ENCODE data around the gene MAPK11.

The MAPK11 gene

GRCh38 chr22:50226875-50227165 is 43.4 kb downstream of the MAPK11 start:
- Histone ChIP-seq H4K8ac (ENCODE audit: low read length) (no peak overlapping the region), H3K4me3 (ENCODE audit: insufficient read depth in 1 of 2, low read depth in 1 of 2, low read length in 2 of 2) (no peak overlapping the region), H3K18ac (ENCODE audit: low read depth in 1 of 2, low read length in 2 of 2) (no peak overlapping the region), H3K27ac (ENCODE audit: low read length, poor library complexity, severe bottlenecking) (no peak overlapping the region), H3K9me3 (ENCODE audit: control insufficient read depth, low read length) (no peaks in the 10 kb centered on the region), H3K36me3 (ENCODE audit: control insufficient read depth in 1 of 2, insufficient read depth in 2 of 2, low read depth in 1 of 2, low read length in 2 of 2) (peaks cover 56 to 83% of the 10 kb centered on the region in 2 experiments), H3K9ac (ENCODE audit: low read length) (no peak overlapping the region), H3K4me2 (ENCODE audit: low read length, poor library complexity, severe bottlenecking) (no peak overlapping the region), H2BK5ac (ENCODE audit: low read depth, low read length, poor library complexity, severe bottlenecking) (no peak overlapping the region), H3K23ac (ENCODE audit: low read length in 2 of 2) (no peak overlapping the region), H3K14ac (ENCODE audit: low read length in 2 of 2) (no peak overlapping the region), H2AK5ac (ENCODE audit: low read length, severe bottlenecking) (no peak overlapping the region), H3K79me1 (replicated peaks; ENCODE audit: low read length, poor library complexity, severe bottlenecking) (peaks cover 34% of the 10 kb centered on the region), H2BK15ac (ENCODE audit: low read depth, poor library complexity, severe bottlenecking) (no peak overlapping the region), H2BK120ac (ENCODE audit: low read depth, low read length) (no peak overlapping the region), H4K91ac (ENCODE audit: low read length) (no peak overlapping the region), H2BK12ac (ENCODE audit: low read length in 2 of 2) (no peak overlapping the region), H3K4ac (ENCODE audit: low read depth in 1 of 2, low read length in 2 of 2) (no peak overlapping the region), H2AFZ (ENCODE audit: low read depth, low read length) (no peak overlapping the region), H3K27me3 (ENCODE audit: control insufficient read depth in 1 of 2, insufficient read depth in 1 of 2, low read length in 2 of 2) (no peaks in the 10 kb centered on the region), H3K4me1 (ENCODE audit: control insufficient read depth, insufficient read depth, low read depth, low read length) (peaks cover 2% of the 10 kb centered on the region)
- no peak for DNase-seq
- 98% methylated on average over 18 of the region's 18 CpGs for whole genome bisulfite sequencing

DNA sequence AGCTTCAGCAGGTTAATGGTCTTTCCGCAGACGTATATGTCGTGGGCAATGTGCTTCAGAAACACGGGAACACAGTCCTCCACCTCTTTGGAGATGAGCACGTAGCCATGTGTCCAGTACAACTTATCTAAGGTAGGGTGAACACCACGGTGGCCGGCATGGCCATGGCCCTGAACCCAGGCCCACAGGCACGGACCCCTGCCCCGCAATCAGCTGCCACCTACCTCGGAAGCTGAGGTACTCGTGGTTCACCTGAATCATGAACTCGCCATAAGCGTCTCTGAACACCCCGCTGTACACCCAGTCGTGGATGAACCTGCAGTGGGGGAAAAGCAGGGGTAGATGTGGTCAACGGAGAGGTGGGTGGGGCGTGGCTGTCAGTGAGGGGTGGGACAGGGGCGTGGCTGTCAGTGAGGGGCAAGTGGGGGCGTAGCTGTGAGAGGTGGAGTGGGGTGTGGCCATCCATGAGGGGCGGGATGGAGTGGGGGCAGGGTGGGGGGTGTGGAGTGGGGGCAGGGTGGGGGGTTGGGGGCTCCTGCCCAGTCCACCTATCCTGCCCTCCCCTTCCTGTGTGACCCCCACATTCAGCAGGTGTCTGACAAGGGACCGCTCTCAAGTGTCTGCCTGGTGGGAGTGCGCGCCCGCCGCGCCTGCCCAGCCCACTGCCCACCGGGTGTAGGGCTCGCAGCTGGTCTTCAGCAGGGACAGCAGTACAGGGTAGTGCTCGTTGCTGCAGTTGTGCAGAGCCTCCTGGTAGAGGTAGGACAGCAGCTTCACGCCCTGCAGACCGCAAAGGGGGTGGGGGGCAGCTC is 43.9 kb downstream of the MAPK11 start:
- Histone ChIP-seq H3K79me1 (replicated peaks; ENCODE audit: low read length, poor library complexity, severe bottlenecking) (peaks cover 37% of the 10 kb centered on the region), H3K4me3 (ENCODE audit: insufficient read depth in 1 of 2, low read depth in 1 of 2, low read length in 2 of 2) (no peak overlapping the region), H3K23ac (ENCODE audit: low read length in 2 of 2) (no peak overlapping the region), H3K14ac (ENCODE audit: low read length in 2 of 2) (no peak overlapping the region), H2AK5ac (ENCODE audit: low read length, severe bottlenecking) (no peak overlapping the region), H3K4me1 (ENCODE audit: control insufficient read depth, insufficient read depth, low read depth, low read length) (peaks cover 2% of the 10 kb centered on the region), H4K8ac (ENCODE audit: low read length) (no peak overlapping the region), H3K9me3 (ENCODE audit: control insufficient read depth, low read length) (no peaks in the 10 kb centered on the region), H3K27me3 (ENCODE audit: control insufficient read depth in 1 of 2, insufficient read depth in 1 of 2, low read length in 2 of 2) (no peaks in the 10 kb centered on the region), H3K36me3 (ENCODE audit: control insufficient read depth in 1 of 2, insufficient read depth in 2 of 2, low read depth in 1 of 2, low read length in 2 of 2) (peaks cover 61 to 88% of the 10 kb centered on the region in 2 experiments), H2BK15ac (ENCODE audit: low read depth, poor library complexity, severe bottlenecking) (no peak overlapping the region), H3K9ac (ENCODE audit: low read length) (no peak overlapping the region), H3K18ac (ENCODE audit: low read depth in 1 of 2, low read length in 2 of 2) (no peak overlapping the region), H3K27ac (ENCODE audit: low read length, poor library complexity, severe bottlenecking) (no peak overlapping the region), H3K4me2 (ENCODE audit: low read length, poor library complexity, severe bottlenecking) (no peak overlapping the region), H2BK120ac (ENCODE audit: low read depth, low read length) (no peak overlapping the region), H2AFZ (ENCODE audit: low read depth, low read length) (no peak overlapping the region), H3K4ac (ENCODE audit: low read depth in 1 of 2, low read length in 2 of 2) (no peak overlapping the region), H4K91ac (ENCODE audit: low read length) (no peak overlapping the region), H2BK12ac (ENCODE audit: low read length in 2 of 2) (no peak overlapping the region), H2BK5ac (ENCODE audit: low read depth, low read length, poor library complexity, severe bottlenecking) (no peak overlapping the region)
- no peak for DNase-seq
- WGBS = 95% methylated on average over 27 of the region's 31 CpGs

GRCh38 chr22:50225200-50225969 is 44.8 kb downstream of the MAPK11 start:
- H4K8ac ChIP-seq (ENCODE audit: low read length) = no peak overlapping the region
- no peak for DNase-seq
- 95% methylated on average over 24 of the region's 24 CpGs for WGBS
- H3K4me1 ChIP-seq (ENCODE audit: control insufficient read depth, insufficient read depth, low read depth, low read length) = peaks cover 2% of the 10 kb centered on the region
- no peak overlapping the region for H3K27ac ChIP-seq (ENCODE audit: low read length, poor library complexity, severe bottlenecking)
- no peak overlapping the region for H3K4me2 ChIP-seq (ENCODE audit: low read length, poor library complexity, severe bottlenecking)
- no peak overlapping the region for H4K91ac ChIP-seq (ENCODE audit: low read length)
- no peak overlapping the region for H2BK15ac ChIP-seq (ENCODE audit: low read depth, poor library complexity, severe bottlenecking)
- no peak overlapping the region for H3K4ac ChIP-seq (ENCODE audit: low read depth in 1 of 2, low read length in 2 of 2)
- H2AK5ac ChIP-seq (ENCODE audit: low read length, severe bottlenecking) = no peak overlapping the region
- H3K23ac ChIP-seq (ENCODE audit: low read length in 2 of 2) = no peak overlapping the region
- no peak overlapping the region for H3K9ac ChIP-seq (ENCODE audit: low read length)
- no peak overlapping the region for H2AFZ ChIP-seq (ENCODE audit: low read depth, low read length)
- no peak overlapping the region for H3K18ac ChIP-seq (ENCODE audit: low read depth in 1 of 2, low read length in 2 of 2)
- no peak overlapping the region for H2BK5ac ChIP-seq (ENCODE audit: low read depth, low read length, poor library complexity, severe bottlenecking)
- no peak overlapping the region for H2BK12ac ChIP-seq (ENCODE audit: low read length in 2 of 2)
- peaks cover 38% of the 10 kb centered on the region for H3K79me1 ChIP-seq (replicated peaks; ENCODE audit: low read length, poor library complexity, severe bottlenecking)
- no peak overlapping the region for H3K4me3 ChIP-seq (ENCODE audit: insufficient read depth in 1 of 2, low read depth in 1 of 2, low read length in 2 of 2)
- no peak overlapping the region for H3K14ac ChIP-seq (ENCODE audit: low read length in 2 of 2)
- no peaks in the 10 kb centered on the region for H3K27me3 ChIP-seq (ENCODE audit: control insufficient read depth in 1 of 2, insufficient read depth in 1 of 2, low read length in 2 of 2)
- peaks cover 70 to 94% of the 10 kb centered on the region in 2 experiments for H3K36me3 ChIP-seq (ENCODE audit: control insufficient read depth in 1 of 2, insufficient read depth in 2 of 2, low read depth in 1 of 2, low read length in 2 of 2)
- H2BK120ac ChIP-seq (ENCODE audit: low read depth, low read length) = no peak overlapping the region
- H3K9me3 ChIP-seq (ENCODE audit: control insufficient read depth, low read length) = no peaks in the 10 kb centered on the region

DNA sequence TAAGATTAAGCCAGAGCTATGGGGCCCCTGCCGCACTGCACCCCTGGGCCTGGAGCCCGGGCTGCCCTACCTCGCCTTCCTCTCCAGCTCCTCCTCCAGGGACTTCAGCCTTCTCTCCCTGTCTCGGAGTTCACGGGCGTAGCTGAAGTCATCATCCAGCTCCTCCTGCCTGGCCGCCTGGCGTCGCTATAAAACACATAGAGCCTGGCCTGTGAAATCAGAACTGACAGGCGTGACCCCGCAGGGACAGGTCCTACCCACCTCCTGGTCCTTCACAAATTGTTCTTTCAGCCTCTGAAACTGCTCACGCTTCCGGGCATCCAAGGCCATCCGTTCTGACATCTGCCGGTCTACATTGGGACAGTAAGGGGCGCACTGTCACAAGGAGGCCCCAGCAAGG is 46.1 kb downstream of the MAPK11 start:
- Histone ChIP-seq H3K4ac (ENCODE audit: low read depth in 1 of 2, low read length in 2 of 2) (no peak overlapping the region), H3K9me3 (ENCODE audit: control insufficient read depth, low read length) (no peaks in the 10 kb centered on the region), H3K4me3 (ENCODE audit: insufficient read depth in 1 of 2, low read depth in 1 of 2, low read length in 2 of 2) (no peak overlapping the region), H2AFZ (ENCODE audit: low read depth, low read length) (no peak overlapping the region), H3K79me1 (replicated peaks; ENCODE audit: low read length, poor library complexity, severe bottlenecking) (peaks cover 38% of the 10 kb centered on the region), H2BK5ac (ENCODE audit: low read depth, low read length, poor library complexity, severe bottlenecking) (no peak overlapping the region), H2BK12ac (ENCODE audit: low read length in 2 of 2) (no peak overlapping the region), H3K9ac (ENCODE audit: low read length) (no peak overlapping the region), H4K8ac (ENCODE audit: low read length) (no peak overlapping the region), H3K14ac (ENCODE audit: low read length in 2 of 2) (no peak overlapping the region), H4K91ac (ENCODE audit: low read length) (no peak overlapping the region), H3K36me3 (ENCODE audit: control insufficient read depth in 1 of 2, insufficient read depth in 2 of 2, low read depth in 1 of 2, low read length in 2 of 2) (peaks cover 73 to 98% of the 10 kb centered on the region in 2 experiments), H3K4me2 (ENCODE audit: low read length, poor library complexity, severe bottlenecking) (no peak overlapping the region), H3K23ac (ENCODE audit: low read length in 2 of 2) (no peak overlapping the region), H2BK120ac (ENCODE audit: low read depth, low read length) (no peak overlapping the region), H2BK15ac (ENCODE audit: low read depth, poor library complexity, severe bottlenecking) (no peak overlapping the region), H3K27ac (ENCODE audit: low read length, poor library complexity, severe bottlenecking) (no peak overlapping the region), H2AK5ac (ENCODE audit: low read length, severe bottlenecking) (no peak overlapping the region), H3K27me3 (ENCODE audit: control insufficient read depth in 1 of 2, insufficient read depth in 1 of 2, low read length in 2 of 2) (no peaks in the 10 kb centered on the region), H3K18ac (ENCODE audit: low read depth in 1 of 2, low read length in 2 of 2) (no peak overlapping the region), H3K4me1 (ENCODE audit: control insufficient read depth, insufficient read depth, low read depth, low read length) (peaks cover 9% of the 10 kb centered on the region)
- no peak for DNase-seq
- 95% methylated on average over 16 of the region's 16 CpGs for WGBS
